Prostate gland (tissue), 2 donors: ENCODE data around the gene CSTPP1. TPM values are rescaled to one million over a fixed set of nuclear protein-coding genes. Genes with fewer than 3 reads are reported as not detected.

Source experiments
- DNase-seq: peaks from one replicate; pipeline ENCODE4 v3.0.0-alpha.2; 2019; ENCODE audit warnings: low spot score
- H3K27ac ChIP-seq, 2 donors: fragments of 200-600 bp; sonication (generic); 2 replicates each; pipeline ENCODE4 v1.5.1; 2017 to 2019
- H3K27me3 ChIP-seq: fragments of 200-600 bp; sonication (generic); replicated peaks from 2 replicates; pipeline ENCODE4 v1.5.1; 2019; ENCODE audit not compliant: insufficient read depth
- H3K36me3 ChIP-seq, 2 donors: fragments of 200-600 bp; sonication (generic); 1 replicate in 1 of 2; 2 replicates in 1 of 2; pipeline versions ENCODE4 v1.5.1 to v1.8.1; 2017 to 2019
- H3K4me1 ChIP-seq: fragments of 200-600 bp; sonication (generic); replicated peaks from 2 replicates; pipeline ENCODE4 v1.5.1; 2019
- H3K4me3 ChIP-seq, 2 donors: fragments of 200-600 bp; sonication (generic); 2 replicates each; pipeline ENCODE4 v1.5.1; 2017 to 2019
- H3K9me3 ChIP-seq: fragments of 200-600 bp; sonication (generic); 2 replicates; pipeline ENCODE4 v1.5.1; 2017
- CTCF ChIP-seq, 4 experiments: fragments of 200-600 bp in 2 of 4; fragments of 450-650 bp in 2 of 4; sonication (generic) in 2 of 4; IDR thresholded peaks; 1 replicate in 3 of 4; 2 replicates in 1 of 4; pipeline ENCODE4 v1.5.1; 2016 to 2019; ENCODE audit warnings: antibody characterized with exemption in 4 of 4, mild to moderate bottlenecking in 2 of 4, moderate library complexity in 2 of 4
- POLR2A ChIP-seq: fragments of 450-650 bp; IDR thresholded peaks from one replicate; pipeline ENCODE4 v1.6.1; 2016; ENCODE audit warnings: antibody characterized with exemption, mild to moderate bottlenecking
- POLR2AphosphoS5 ChIP-seq: sonication (generic); formaldehyde crosslinking; IDR thresholded peaks from one replicate; pipeline ENCODE4 v1.6.1; 2017; ENCODE audit warnings: antibody characterized with exemption
- WGBS: methylation state at CpG from one replicate; pipeline ENCODE4 v1.1.5; 2018; 5-methylcytosine and 5-hydroxymethylcytosine counted together
- intact Hi-C: fragments of 100-400 bp; cut with DNase I; formaldehyde crosslinking; loops from one replicate; pipeline ENCODE4 v1.14.2; 2022
- total RNA-seq, 2 donors: library from RNA; depleted of rRNA; stranded (reverse); fragments of >200 nt; gene quantifications; one replicate each; pipeline ENCODE4 v1.1.0, GENCODE V29; 2016

The CSTPP1 gene
- total RNA-seq, 2 donors from 2014 or later, result 28.5 to 47.0 TPM

- Histone ChIP-seq H3K4me1 (no peaks in the 10 kb centered on the region), H3K27me3 (no peaks in the 10 kb centered on the region), H3K27ac (no peak overlapping the region), H3K36me3 (no peaks in the 10 kb centered on the region), H3K4me3 (no peak overlapping the region), H3K9me3 (no peaks in the 10 kb centered on the region)
- intact Hi-C loops, result no loop called here
- 94% methylated on average over 2 of the region's 2 CpGs for WGBS
- TF ChIP-seq POLR2A (no peak), POLR2AphosphoS5 (no peak), CTCF (IDR thresholded peaks at IDR 0.05) (no peak)
- no peak for DNase-seq
These were observed 194.6 kb downstream of the CSTPP1 start for GRCh38 chr11:47131136-47131535.

GRCh38 chr11:47132490-47132889 lies 195.9 kb downstream of the CSTPP1 start:
- H3K9me3 ChIP-seq, result no peaks in the 10 kb centered on the region

GRCh38 chr11:47132981-47133380 lies 196.4 kb downstream of the CSTPP1 start:
- Histone ChIP-seq H3K4me3 (no peak overlapping the region), H3K27me3 (no peaks in the 10 kb centered on the region), H3K9me3 (no peaks in the 10 kb centered on the region), H3K4me1 (no peaks in the 10 kb centered on the region), H3K36me3 (no peaks in the 10 kb centered on the region), H3K27ac (no peak overlapping the region)
- WGBS, result 100% methylated on average over 1 of the region's 1 CpG
- TF ChIP-seq POLR2AphosphoS5, result no peak
- TF ChIP-seq CTCF (IDR thresholded peaks at IDR 0.05), result no peak
- no peak for TF ChIP-seq POLR2A
- DNase-seq, result no peak
- intact Hi-C loops, result no loop called here

More at GRCh38 chr11:47132490-47132889, 195.9 kb downstream of the CSTPP1 start:
- H3K4me1 ChIP-seq, result no peaks in the 10 kb centered on the region
- H3K4me3 ChIP-seq, result no peak overlapping the region
- DNase-seq, result no peak
- TF ChIP-seq POLR2AphosphoS5 (no peak), CTCF (IDR thresholded peaks at IDR 0.05) (no peak), POLR2A (no peak)
- H3K27ac ChIP-seq, result no peak overlapping the region
- H3K27me3 ChIP-seq, result no peaks in the 10 kb centered on the region
- intact Hi-C loops, result no loop called here
- no peaks in the 10 kb centered on the region for H3K36me3 ChIP-seq

GRCh38 chr11:47136327-47136726 lies 199.8 kb downstream of the CSTPP1 start:
- Histone ChIP-seq H3K36me3 (no peaks in the 10 kb centered on the region), H3K27ac (no peak overlapping the region), H3K4me3 (no peak overlapping the region), H3K9me3 (no peaks in the 10 kb centered on the region), H3K27me3 (no peaks in the 10 kb centered on the region), H3K4me1 (no peaks in the 10 kb centered on the region)
- intact Hi-C loops, result no loop called here
- DNase-seq, result no peak
- TF ChIP-seq CTCF (IDR thresholded peaks at IDR 0.05), result no peak
- TF ChIP-seq POLR2A, result no peak
- TF ChIP-seq POLR2AphosphoS5, result no peak
- 85% methylated on average over 3 of the region's 3 CpGs for WGBS

- intact Hi-C loops, result no loop called here
- Histone ChIP-seq H3K27me3 (no peaks in the 10 kb centered on the region), H3K36me3 (no peaks in the 10 kb centered on the region), H3K27ac (no peak overlapping the region), H3K4me3 (no peak overlapping the region), H3K4me1 (no peaks in the 10 kb centered on the region), H3K9me3 (no peaks in the 10 kb centered on the region)
- DNase-seq, result no peak
- WGBS, result 50% methylated on average over 3 of the region's 3 CpGs
- TF ChIP-seq CTCF (IDR thresholded peaks at IDR 0.05) (no peak), POLR2A (no peak), POLR2AphosphoS5 (no peak)
These were observed 200.4 kb downstream of the CSTPP1 start for GRCh38 chr11:47136921-47137320.
